Loucy (cell line): ENCODE results near the gene C1orf94.

ENCODE experiments used
- H2AFZ ChIP-seq: fragments of 200-600 bp; sonication (generic); 2 replicates; pipeline ENCODE4 v1.6.0; 2016; ENCODE audit warnings: antibody characterized with exemption, mild to moderate bottlenecking, low read length, moderate library complexity
- H3F3A ChIP-seq: fragments of 200-600 bp; 2 replicates; pipeline ENCODE4 v1.6.0; 2016; ENCODE audit warnings: antibody characterized with exemption, low read depth, mild to moderate bottlenecking
- H3K27me3 ChIP-seq: fragments of 200-600 bp; sonication (generic); 2 replicates; pipeline ENCODE4 v1.6.1; 2014; ENCODE audit warnings: low read length, mild to moderate bottlenecking; ENCODE audit not compliant: insufficient read depth, poor library complexity, severe bottlenecking
- H3K36me3 ChIP-seq: fragments of 200-600 bp; sonication (generic); 2 replicates; pipeline ENCODE4 v1.6.1; 2016; ENCODE audit warnings: low read length; ENCODE audit not compliant: insufficient read depth
- H3K4me1 ChIP-seq: fragments of 200-600 bp; sonication (generic); 2 replicates; pipeline ENCODE4 v1.5.1; 2014; ENCODE audit warnings: low read length, mild to moderate bottlenecking; ENCODE audit not compliant: insufficient read depth, poor library complexity, severe bottlenecking
- H3K4me2 ChIP-seq: fragments of 200-600 bp; sonication (generic); 2 replicates; pipeline ENCODE4 v1.6.0; 2014; ENCODE audit warnings: antibody characterized with exemption, low read length, low read depth, mild to moderate bottlenecking; ENCODE audit not compliant: poor library complexity, severe bottlenecking
- H3K4me3 ChIP-seq: fragments of 200-600 bp; sonication (generic); 2 replicates; pipeline ENCODE4 v1.5.1; 2014; ENCODE audit warnings: low read length, mild to moderate bottlenecking, mixed read lengths; ENCODE audit not compliant: poor library complexity, severe bottlenecking
- H3K79me2 ChIP-seq: fragments of 200-600 bp; sonication (generic); 2 replicates; pipeline ENCODE4 v1.6.1; 2014; ENCODE audit warnings: low read length; ENCODE audit not compliant: insufficient read depth
- H3K9ac ChIP-seq: fragments of 200-600 bp; sonication (generic); 2 replicates; pipeline ENCODE4 v1.6.0; 2014; ENCODE audit warnings: mild to moderate bottlenecking, low read depth, low read length, moderate library complexity; ENCODE audit not compliant: poor library complexity, severe bottlenecking
- H3K9me2 ChIP-seq: fragments of 200-600 bp; sonication (generic); replicated peaks from 2 replicates; pipeline ENCODE4 v1.6.1; 2016; ENCODE audit warnings: low read depth, low read length, mixed read lengths
- H3K9me3 ChIP-seq: fragments of 200-600 bp; sonication (generic); 2 replicates; pipeline ENCODE4 v1.6.1; 2014; ENCODE audit warnings: mild to moderate bottlenecking, antibody characterized with exemption, low read length, low read depth; ENCODE audit not compliant: insufficient read depth
- H4K20me1 ChIP-seq: fragments of 200-600 bp; sonication (generic); 2 replicates; pipeline ENCODE4 v1.6.0; 2014; ENCODE audit warnings: antibody characterized with exemption, low read length, mild to moderate bottlenecking; ENCODE audit not compliant: insufficient read depth, poor library complexity, severe bottlenecking
- EZH2phosphoT487 ChIP-seq: fragments of 200-600 bp; IDR thresholded peaks from 2 replicates; pipeline ENCODE4 v1.6.1; 2018; ENCODE audit warnings: antibody characterized with exemption, mild to moderate bottlenecking, moderate library complexity, borderline replicate concordance
- TF ChIP-seq, protein P1 (sequence below): fragments of 200-600 bp; sonication (generic); conservative IDR thresholded peaks from 2 replicates; pipeline ENCODE4 v1.5.1; 2014; ENCODE audit warnings: mild to moderate bottlenecking, antibody characterized with exemption, low read length

Gene C1orf94

DNA sequence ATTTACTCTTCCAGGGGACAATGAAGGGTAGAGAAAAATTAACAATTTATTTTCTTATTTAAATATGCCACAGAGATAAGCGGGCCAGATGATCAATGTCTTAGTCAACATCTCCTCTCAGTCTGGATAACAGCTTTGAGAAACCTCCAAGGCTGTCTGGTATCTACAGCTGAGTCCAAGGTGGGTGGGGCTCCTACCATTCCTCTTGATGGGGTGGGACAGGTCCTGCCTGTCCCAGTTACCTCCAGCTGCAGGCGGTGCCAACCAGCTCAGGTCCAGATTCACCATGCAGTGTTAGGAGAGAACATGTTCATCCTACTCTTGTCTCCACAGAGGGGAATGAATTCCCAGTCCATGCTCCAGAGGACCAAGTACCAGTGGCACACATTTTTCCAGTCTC is 32.7 kb upstream of the C1orf94 start:
- Histone ChIP-seq H3K9me3 (no peaks in the 10 kb centered on the region; the same call in 1 of the 2 replicates), H3K27me3 (no peaks in the 10 kb centered on the region), H2AFZ (no peak overlapping the region), H3K9me2 (no peaks in the 10 kb centered on the region), H3K4me3 (no peak overlapping the region), H4K20me1 (no peaks in the 10 kb centered on the region), H3K4me1 (no peaks in the 10 kb centered on the region), H3K4me2 (no peak overlapping the region), H3K79me2 (no peaks in the 10 kb centered on the region), H3K36me3 (no peaks in the 10 kb centered on the region), H3F3A (no peaks in the 10 kb centered on the region), H3K9ac (no peak overlapping the region)
- no peak for TF ChIP-seq EZH2phosphoT487
- TF ChIP-seq, protein P1, sequence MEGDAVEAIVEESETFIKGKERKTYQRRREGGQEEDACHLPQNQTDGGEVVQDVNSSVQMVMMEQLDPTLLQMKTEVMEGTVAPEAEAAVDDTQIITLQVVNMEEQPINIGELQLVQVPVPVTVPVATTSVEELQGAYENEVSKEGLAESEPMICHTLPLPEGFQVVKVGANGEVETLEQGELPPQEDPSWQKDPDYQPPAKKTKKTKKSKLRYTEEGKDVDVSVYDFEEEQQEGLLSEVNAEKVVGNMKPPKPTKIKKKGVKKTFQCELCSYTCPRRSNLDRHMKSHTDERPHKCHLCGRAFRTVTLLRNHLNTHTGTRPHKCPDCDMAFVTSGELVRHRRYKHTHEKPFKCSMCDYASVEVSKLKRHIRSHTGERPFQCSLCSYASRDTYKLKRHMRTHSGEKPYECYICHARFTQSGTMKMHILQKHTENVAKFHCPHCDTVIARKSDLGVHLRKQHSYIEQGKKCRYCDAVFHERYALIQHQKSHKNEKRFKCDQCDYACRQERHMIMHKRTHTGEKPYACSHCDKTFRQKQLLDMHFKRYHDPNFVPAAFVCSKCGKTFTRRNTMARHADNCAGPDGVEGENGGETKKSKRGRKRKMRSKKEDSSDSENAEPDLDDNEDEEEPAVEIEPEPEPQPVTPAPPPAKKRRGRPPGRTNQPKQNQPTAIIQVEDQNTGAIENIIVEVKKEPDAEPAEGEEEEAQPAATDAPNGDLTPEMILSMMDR = no peak

DNA sequence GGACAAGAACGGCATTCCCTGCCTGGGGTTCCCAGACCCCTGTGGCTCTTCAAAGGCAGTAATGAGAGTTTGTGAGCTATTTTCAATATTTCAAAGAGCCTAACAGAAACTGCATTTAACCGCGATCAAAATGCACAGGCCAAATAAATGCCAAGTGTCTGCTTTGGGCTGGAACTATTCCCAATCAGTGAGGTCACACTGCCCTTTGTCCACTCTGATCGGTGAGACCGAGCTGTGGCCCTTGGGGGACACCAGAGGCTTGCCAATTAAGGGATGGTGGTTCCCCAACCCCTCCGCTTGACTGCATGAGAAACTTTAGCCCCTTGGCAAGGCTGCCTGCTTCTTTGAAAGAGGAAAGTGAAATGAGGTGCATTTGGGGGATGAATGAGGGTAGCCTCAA is 31.9 kb upstream of the C1orf94 start:
- TF ChIP-seq, protein P1 = no peak
- TF ChIP-seq EZH2phosphoT487 = no peak

DNA sequence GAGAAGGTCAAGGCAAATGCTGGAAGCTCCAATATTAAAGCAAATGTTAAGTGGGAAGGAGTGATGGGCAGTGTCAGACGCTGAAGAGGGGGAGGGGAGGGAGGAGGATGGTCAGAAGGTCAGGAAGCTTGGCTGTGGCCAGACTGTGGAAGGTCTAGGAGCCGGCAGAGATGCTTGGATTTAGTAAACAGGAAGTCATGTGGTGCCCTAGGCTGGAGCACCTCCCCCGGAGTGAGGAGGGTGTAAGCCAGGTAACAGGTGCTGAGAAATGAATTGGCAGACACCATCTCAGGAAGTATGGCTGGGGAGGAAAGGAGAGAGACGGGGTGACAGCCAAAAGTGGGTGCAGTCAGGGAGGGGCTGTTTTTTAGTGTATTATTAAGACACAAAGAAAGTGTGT is 29.4 kb upstream of the C1orf94 start:
- H2AFZ ChIP-seq = no peak overlapping the region
- TF ChIP-seq EZH2phosphoT487 = no peak
- TF ChIP-seq, protein P1 = no peak
- no peaks in the 10 kb centered on the region for H4K20me1 ChIP-seq
- no peak overlapping the region for H3K4me2 ChIP-seq
- no peaks in the 10 kb centered on the region for H3K4me1 ChIP-seq
- no peak overlapping the region for H3K9ac ChIP-seq
- H3K9me3 ChIP-seq = no peaks in the 10 kb centered on the region; the same call in 1 of the 2 replicates
- no peaks in the 10 kb centered on the region for H3K79me2 ChIP-seq
- H3K9me2 ChIP-seq = no peaks in the 10 kb centered on the region
- H3K4me3 ChIP-seq = no peak overlapping the region
- H3F3A ChIP-seq = no peaks in the 10 kb centered on the region
- no peaks in the 10 kb centered on the region for H3K27me3 ChIP-seq
- H3K36me3 ChIP-seq = no peaks in the 10 kb centered on the region

More for the DNA sequence above, 31.9 kb upstream of the C1orf94 start:
- Histone ChIP-seq H3K27me3 (no peaks in the 10 kb centered on the region), H3K36me3 (no peaks in the 10 kb centered on the region), H3K9ac (no peak overlapping the region), H3K9me3 (no peaks in the 10 kb centered on the region; the same call in 1 of the 2 replicates), H3K4me2 (no peak overlapping the region), H3F3A (no peaks in the 10 kb centered on the region), H3K4me3 (no peak overlapping the region), H3K9me2 (no peaks in the 10 kb centered on the region), H2AFZ (no peak overlapping the region), H3K79me2 (no peaks in the 10 kb centered on the region), H3K4me1 (no peaks in the 10 kb centered on the region), H4K20me1 (no peaks in the 10 kb centered on the region)
